Measurements from ENCODE around the gene ABLIM3.

DNA sequence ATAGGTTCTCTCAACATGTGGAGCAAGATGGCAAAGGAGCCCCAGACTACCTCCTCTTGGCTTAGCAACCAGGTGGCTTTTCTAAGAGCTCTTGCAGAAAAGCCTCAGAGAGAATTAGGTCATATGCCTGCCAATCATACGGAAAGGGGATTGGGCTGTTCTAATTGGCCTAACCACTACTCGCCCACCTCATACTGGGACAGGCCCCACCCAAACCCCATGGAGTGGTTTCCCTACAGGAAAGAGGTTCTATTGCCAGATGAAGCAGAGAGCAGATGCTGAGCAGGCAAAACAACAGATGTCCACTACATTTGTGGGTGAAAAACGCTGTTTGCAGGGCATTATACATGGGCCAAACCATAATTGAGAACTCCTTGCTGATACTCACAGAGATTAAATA lies 29.0 kb downstream of the ABLIM3 start:
- TF ChIP-seq TCF12 (IDR thresholded peaks at IDR 0.05; ENCODE audit: low read depth) (no peak), REST (IDR thresholded peaks at IDR 0.05; ENCODE audit: low read depth) (no peak), TAF1 (IDR thresholded peaks at IDR 0.05; ENCODE audit: low read depth) (no peak), EP300 (IDR thresholded peaks at IDR 0.05; ENCODE audit: borderline replicate concordance) (no peak), RAD21 (IDR thresholded peaks at IDR 0.05; ENCODE audit: low read depth) (no peak), CREB1 (IDR thresholded peaks at IDR 0.05; ENCODE audit: low read depth) (no peak), CEBPB (IDR thresholded peaks at IDR 0.05) (no peak), TEAD4 (IDR thresholded peaks at IDR 0.05) (no peak), YY1 (IDR thresholded peaks at IDR 0.05; ENCODE audit: low read depth) (no peak)
- TF ChIP-seq, protein P1, sequence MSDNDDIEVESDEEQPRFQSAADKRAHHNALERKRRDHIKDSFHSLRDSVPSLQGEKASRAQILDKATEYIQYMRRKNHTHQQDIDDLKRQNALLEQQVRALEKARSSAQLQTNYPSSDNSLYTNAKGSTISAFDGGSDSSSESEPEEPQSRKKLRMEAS (IDR thresholded peaks at IDR 0.05): no peak
